ENCODE results near the gene COBL.

Gene COBL

DNA sequence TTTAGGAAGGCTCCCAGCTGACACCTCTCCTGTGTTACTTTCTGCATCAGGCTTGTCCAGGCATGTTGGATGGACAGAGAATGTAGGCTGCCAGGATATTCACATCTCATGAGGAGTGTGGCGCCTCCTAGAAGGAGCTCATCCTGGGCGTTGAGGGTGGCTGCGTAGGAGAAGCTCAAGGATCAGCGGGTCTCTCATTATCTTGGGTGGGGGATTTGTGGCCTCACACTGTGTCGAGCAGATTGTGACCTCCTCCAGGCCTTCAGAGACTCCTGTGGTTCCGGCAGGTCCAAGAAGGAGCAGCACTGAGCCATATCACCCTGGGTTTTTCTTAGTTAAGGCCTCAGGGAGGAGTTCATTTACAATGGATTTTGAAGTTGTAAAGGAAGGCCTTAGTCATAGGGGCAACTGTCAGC lies 8.7 kb upstream of the COBL start:
- no peak for DNase-seq

DNA sequence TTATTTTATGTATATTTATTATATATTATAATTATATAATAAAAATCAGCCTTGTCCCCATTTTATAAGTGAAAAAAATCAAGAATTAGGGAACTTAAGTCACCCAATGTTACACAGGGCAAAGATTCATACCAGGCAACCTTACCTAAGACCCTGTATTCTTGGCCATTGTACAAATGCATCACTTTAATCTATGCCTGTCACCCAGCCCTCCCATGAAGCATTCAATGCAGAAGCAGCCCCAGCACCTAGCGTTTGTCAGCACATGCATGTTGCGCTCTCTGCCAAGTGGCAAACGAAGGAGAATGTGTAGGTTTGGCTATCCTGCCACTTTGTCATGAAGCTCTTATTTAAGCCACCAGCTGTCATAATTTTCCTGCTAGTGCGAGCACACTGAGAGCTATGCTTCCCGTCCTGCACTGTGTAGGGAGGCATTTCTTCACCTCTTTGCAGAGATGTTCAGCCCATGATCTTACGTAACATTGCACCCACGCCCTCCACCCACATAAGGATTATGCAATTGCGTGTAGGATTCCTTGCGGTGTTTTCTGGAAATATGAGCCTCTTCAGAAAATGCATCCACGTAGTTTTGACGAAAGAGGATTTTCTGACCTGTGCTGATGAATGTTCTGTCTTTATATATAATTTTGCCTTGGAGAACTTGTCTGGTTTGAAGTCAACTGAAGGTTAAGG lies 7.7 kb upstream of the COBL start:
- no peak for DNase-seq

DNA sequence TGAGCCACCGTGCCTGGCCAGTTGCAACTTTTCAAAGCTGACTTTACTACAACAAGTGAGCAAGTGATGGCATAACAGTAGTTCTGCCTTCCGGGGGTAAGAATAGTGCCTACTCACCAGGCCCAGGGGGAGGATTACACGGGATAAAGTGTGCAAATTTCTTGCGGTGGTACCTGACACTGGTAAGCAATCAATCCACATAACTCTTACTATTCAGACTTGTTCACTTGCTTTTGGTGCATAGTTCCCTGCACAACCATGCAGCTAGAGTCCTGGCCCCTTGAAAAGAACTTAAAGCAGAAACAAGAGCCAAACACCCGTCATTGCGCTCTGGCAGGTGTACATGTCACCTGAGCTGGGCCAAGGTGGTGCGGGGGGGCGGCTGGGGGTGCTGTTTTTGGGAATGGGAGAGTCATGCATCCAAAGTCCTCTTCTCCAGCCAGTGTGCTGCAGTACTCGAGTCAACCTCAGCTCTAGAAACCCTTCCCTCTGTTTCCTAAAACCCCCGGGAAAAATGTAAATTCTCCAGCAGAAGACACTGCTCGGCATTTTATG lies 5.4 kb upstream of the COBL start:
- no peak for DNase-seq

DNA sequence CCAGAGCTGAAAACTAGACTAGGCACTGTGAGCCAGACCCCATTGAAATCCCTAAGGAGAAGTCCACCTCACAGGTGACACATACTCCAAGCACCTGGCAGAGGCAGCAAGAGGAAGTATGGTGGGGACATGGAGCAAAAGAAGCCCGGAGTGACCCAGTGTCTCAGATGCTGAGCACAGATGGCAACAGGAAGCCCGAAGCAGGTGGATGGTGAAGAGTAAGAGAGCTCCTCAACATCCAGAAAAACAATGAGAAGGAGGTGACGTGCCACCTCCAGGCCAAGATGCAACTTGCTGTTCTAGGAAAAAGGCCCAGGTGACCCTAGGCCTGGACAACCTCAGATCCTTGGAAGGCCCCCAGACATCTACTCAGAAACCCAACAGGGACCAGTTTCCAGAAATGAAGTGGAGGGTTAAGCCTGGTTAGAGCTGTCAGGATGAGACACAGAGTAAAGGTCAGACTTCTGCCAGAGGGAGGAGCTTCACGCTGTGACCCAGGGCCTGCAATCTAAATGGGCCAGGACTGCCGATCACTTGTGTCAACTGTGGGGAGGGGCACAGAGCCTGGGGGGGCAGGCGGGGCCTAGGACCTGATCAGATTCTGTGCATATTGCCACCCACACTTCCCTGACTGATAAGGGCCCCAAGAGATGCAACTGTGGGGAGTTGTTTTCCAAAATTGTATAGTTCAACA lies 2.4 kb upstream of the COBL start:
- no peak for DNase-seq

DNA sequence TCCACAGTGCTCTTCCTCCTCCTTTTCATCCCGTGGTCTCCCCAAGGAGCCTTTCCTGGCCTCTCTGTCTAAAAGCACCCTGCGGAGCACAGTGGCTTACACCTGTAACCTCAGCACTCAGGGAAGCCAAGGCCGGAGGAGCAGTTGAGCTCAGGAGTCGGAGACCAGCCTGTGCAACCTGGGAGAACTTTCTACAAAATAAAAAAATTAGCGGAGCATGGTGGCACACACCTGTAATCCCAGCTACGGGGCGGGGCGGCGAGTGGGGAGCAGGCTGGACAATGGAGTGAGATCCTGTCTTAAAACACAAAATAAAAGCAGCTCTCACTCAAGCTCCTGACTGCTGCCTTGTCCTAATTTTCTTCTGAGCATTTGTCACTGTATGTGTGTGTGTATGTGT lies 1.4 kb upstream of the COBL start:
- DNase-seq = no peak

DNA sequence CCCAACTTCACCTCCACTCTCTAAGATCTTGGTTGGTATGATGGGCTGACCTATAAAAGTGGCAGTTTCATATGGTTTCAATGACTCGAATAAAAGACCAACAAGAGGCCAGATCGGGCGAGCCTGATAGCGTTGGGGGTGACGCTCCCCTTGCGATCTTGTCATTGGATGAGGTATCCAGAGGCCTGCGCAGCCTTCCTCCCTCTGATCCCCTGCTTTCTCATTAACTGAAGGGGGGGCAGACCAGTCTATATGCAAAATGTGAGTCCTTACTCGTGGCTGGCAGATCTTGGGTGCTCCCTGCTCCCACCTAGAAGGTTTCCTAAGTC lies 937 bp upstream of the COBL start:
- DNase-seq = no peak

DNA sequence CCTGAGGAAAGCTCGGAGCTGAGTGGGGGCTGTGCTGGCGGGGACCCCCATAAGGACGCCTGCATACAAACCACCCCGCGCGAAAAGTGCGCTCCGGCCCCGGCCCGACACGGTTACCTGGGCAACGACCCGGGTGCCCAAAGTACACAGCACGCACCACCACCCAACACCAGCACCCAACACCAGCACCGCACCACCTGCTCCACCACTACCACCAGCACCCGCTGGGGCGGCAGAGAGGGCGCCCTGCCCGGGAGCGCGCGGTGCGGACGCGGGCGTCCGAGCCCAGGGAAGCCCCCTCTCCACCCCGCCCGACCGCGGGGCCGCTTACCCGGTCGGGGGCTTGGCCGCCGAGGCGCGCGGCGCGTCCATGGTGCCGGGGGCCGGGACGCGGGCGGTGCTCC lies 345 bp downstream of the COBL start:
- DNase-seq = no peak

DNA sequence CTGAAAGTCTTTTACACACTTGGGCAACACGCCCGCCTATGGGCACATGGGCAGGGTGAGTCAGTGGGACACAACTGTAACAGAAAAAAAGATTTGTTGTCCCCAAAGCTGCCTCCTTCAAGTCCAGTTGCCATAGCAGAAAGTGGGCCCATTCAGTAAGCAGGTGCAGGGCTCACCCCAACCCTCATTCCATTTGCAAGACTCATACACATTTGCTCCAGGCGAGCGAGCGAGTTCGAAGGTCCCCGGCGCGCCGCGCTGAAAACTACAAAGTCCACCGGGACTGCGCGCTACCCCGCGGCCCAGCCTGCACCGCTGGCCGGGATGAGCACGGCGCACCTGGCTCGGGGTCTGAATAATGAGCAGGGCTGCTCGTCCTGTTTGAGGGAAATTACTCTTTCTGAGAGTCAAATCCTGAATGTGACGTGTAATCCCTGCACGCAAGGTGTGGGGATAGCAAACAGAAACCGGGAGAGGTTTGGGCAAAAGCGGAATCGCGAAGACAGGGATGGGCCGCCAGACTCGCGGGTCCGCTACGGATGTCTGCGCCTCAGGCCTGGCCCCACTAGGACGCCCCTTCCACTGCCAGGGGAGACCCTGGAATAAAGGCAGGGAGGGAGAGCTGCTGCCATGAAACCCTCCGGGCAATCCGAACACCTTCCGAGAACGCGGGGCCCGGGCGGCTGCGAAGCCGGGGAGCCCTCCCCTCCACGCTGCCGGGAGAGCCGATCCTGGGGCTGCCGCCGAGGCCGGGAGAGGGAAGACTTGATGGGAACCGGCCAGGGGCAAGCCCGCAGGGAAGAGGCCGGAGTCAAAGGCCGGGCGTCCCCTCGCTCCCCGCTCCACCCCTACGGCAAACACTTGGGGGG lies 982 bp downstream of the COBL start:
- no peak for DNase-seq

DNA sequence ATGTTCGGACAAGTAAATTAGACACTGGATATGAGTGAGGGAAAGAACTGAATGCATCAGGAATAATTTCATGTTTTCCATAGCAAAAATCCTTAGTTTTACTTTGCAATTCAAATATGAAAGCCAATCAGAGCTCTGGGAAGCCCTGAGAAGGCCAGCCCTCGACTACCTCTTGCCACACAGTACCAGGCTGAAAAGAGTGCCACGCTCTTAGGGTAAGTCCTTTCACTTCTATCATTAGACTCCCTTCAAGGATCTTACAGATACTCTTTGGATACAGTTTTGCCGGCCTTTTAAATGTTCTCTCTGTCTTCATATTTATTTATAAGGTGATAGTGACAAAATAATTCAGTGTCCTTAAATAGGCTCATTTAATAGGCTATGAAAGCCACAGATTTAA lies 1.9 kb downstream of the COBL start:
- no peak for DNase-seq

DNA sequence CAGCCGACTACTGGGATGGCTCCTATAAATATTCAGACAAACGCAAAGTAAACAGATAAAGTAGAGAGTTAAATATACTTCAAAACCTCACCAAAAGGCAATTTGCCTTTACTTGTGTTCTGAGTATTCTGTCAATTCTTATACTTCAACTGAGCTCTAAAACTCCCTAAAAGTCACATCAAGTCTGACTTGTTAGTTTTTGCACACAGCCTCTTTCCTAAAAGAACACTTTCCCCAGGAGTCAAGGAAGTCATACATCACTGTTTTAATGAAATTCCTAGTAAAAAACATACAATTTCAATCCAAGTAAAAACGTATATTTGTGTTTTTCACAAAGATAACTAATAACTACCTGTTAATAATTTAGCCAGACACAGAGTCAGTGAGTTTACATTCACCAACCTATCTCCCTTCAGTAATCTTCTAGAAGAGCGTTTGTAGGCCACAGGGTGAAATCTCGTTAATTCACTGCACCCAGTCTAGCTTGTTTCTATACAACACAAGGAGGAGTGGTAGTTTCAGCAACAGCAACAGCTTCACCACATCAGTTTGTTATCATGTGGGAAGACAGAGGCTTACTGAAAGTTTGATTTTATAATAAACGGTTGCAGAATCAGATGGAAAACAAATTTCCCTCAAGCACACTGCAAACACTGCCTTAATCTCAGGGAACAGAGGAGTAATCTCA lies 2.7 kb downstream of the COBL start:
- no peak for DNase-seq

DNA sequence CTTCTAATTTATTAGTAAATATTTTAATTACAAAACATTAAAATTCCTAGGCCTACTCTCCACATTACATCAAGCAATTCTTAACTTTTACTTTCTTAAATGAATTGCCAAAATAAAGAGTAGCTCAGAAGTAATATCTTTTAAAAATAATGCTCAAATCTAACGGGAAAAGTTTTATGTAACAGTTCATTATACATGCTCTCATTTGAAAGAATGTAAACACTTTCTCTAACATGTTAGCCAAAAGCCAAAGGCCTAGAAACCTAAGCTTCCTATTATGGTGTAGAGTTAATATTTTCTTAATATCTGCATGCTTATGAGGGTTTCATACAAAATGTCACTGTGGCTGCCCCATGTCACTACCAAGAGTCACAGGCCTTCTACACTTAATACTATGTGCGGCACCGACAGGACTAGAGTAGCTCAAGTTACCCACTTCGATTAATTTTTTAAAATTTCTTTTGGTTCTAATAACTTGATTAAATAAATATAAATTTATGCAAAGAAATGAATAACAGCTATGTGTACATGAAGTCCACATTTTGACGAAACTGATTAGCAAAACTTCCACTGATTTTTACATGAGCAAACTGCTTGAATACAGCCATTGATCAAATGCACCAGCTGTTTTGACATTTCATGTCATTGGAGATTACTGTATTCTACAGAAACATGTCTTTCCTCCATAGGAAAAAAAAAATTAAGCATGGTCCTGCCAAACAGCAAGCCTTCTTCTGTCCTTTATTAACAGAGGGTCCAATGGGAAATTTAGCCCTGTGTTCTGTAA lies 3.5 kb downstream of the COBL start:
- DNase-seq = no peak

DNA sequence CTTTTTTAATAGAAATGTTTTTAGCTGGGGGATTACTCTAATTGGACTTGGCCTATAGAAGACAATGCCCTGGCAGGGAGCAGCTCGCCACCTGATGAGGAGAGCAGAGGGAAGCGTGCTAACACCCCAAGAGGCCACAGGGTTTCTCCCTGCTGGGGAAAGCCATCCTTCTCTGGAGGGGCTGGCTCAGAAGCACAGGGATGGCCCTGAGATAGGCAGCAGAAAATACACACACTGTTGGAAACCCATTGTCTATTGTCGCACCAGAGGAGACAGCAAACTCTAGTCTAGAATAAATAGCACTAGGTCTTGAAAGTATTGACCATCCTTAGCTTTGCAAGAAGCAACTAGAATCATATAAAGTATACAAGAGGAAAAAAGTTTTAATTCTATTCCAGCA lies 5.4 kb downstream of the COBL start:
- DNase-seq = no peak

DNA sequence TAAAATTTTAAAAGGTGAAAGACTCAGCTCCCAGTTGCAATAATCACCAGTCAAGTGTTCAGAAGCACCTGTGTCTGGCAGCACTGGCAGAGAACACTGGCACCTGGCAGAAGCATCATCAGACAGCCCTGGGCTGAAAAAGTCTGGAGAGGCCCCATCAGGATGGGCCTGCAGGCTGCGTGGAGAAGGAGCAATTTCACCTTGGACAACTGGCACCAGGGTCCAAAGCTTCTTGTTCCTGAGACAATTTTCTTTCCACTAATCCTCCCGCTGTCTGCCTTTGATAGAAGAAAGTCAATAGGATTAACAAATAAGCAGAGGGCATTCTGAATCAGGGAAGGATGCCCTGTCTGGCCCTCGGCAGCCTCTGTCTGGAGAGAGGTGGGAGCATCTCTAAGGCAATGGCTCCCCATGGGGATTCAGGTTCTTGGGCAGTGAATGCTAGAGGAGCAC lies 6.5 kb downstream of the COBL start:
- DNase-seq = no peak

DNA sequence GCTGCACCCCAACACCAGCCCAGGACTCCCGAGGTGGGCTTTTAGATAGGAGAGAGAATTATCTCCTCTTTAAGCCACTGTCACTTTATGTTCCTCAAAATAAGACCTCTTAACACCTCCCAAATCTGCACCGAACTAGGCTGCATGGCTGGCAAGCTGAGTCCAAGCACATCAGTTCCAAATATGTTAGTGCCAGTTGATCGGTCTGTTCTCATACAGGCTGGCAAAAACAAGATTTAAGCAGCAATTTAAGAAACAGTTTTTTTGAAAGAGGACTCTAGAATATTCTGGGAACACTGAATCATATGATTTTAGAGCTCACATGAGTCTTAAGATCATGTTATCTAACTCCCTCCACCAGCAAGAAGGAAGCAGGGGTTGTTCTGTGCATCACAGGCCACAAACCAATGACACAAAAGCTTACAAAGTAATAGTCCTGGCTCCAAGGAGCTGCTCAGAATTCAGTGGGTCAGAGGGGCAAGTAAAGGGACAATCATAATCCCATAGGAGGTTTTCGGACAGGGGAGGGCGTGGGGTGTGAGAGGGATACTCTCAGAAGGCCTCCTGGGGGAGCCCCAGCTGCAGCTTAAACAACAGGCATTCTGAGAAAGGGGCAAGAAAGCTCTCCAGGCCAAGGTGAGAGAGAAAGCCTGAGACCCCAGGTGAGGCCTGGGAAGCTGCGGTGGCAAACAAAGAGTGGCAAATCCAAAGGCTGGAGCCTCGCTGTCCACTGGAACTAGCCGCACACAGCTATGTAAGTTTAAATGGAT lies 7.1 kb downstream of the COBL start:
- no peak for DNase-seq

DNA sequence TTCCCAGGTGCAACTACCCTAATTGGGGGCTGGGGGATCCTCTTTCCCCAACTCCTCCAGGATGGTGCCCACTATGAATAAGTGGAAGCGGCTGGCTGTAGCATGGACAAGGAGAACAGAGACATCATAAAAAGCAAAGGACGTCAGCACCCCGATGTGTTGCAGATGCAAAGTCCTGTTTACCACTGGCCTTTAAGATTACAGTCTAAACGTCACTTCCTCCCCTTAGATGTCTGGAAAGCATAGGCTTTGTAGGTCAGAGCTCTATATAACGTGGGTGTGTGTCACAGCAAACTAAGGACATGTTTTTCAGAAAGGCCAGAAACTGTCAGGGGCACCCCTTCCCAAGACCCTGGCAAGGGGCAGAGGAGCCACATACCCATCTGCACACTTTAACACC lies 7.9 kb downstream of the COBL start:
- DNase-seq = no peak

DNA sequence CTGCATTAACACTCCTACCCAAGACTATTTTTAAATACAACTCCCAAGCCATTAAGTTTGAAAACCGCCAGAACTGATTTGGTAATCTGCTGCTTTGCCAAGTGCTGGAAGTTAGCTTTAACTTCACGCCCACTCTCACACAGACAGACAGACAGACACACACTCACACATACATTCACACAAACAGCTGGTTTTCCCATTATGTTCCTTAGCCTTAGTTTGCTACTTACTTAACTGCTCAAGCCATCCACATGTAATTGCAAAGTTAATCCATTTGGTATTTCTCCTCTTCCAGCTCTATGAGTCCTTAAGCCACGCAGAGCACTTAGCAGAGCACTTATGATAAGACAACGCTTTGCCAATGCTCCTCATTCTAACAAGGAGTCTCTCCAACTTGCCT lies 8.3 kb downstream of the COBL start:
- DNase-seq = no peak

DNA sequence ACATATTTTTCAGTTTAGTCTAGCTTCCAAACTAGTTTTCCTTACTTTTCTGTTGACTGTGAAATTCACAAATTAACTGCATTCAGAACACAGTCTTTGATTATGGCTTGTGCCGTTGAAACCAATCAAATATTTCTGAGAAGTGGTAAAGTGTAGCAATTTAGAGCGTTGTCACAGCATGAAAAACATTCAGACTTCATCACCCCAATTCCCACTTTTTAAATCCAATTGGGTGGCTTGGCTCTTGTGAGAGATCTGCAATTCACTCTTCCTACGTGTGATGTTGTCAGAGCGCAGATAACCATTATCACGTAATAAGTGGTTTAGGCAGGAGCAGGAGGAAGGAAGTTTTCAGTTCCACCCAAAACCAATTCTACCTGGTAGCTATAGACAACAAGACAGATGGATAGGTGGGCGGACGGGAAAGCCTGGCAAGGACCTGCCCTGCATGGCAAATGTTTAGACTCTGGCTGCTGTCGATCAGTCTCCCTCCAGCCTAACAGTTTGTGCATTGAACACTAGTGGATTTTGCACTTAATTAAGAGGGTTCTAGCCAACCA lies 8.9 kb downstream of the COBL start:
- DNase-seq = no peak

DNA sequence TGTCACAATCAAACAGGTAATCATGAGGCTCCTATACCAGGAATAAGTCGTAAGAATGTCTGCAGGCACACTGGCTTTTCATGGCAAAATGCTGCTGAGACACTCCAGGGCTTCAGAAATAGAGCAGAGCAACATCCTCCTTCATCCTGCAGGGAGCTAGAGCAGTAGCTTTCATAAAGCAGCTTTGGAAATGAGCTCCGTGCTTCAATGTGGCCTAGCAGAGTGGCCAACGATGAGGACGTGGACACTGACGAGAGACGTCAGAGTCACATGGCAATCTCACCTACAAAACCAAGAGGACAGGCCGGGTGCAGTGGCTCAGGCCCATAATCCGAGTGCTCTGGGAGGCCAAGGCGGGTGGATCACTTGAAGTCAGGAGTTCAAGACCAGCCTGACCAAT lies 9.8 kb downstream of the COBL start:
- no peak for DNase-seq

DNA sequence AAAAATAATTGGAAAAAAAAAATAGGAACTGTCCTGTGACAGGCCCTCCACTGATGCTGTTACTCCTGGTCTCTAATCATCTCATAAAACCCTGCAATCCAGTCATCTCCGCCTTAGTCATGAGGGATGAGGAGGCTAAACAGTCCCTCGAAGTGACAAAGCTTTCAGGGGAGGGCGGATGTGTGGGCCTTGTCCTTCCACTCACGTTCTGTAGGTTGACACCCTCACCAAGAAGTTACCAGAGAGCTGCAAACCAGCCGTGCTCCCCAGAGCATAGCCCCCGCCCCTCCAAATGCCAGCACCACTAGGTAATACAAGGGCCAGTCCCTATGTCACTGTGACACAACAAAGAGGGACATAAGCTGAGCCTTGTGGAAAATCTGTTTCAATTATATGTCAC lies 11.9 kb downstream of the COBL start:
- no peak for DNase-seq

DNA sequence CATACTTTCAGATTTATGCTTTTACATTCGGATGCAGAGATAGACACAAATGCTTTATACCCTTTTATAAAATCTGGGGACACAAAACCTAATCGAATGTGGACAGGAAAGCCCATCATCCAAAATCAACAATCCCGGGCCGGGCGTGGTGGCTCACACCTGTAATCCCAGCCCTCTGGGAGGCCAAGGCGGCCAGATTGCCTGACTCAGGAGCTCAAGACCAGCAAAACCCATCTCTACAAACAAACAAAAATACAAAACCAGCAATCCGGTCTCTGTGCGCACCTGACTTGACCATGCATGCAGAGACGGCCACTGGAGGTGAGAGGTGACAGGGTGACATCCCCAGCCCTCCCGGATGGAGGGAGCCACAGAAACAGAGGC lies 13.5 kb downstream of the COBL start:
- no peak for DNase-seq

DNA sequence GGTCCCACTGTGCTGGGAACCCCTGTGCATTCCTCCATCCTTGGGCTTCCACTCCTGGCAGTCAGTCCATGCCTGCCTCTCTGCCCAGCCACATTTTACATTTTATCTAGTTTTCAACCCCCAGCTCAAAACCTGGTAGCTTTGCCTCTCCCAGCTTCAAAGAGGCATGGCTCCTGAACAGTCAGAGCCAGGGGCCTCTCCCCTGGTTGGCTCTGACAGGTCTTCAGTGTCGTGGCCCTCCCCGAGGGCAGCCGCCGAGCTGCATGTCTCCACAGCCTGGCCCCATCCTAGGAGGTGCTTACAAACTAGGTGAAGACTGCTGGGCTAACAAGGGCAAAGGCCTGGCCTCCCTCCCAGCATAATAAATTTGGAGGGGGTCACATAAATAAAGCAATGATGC lies 14.8 kb downstream of the COBL start:
- no peak for DNase-seq
